GM19035 (cell line): ENCODE data around the gene EYS.

ENCODE experiments used
- ATAC-seq: cut with Tn5 transposase; IDR thresholded peaks from one replicate; pipeline ENCODE4 v1.9.1; 2021; ENCODE audit not compliant: unreplicated experiment

Gene EYS

DNA sequence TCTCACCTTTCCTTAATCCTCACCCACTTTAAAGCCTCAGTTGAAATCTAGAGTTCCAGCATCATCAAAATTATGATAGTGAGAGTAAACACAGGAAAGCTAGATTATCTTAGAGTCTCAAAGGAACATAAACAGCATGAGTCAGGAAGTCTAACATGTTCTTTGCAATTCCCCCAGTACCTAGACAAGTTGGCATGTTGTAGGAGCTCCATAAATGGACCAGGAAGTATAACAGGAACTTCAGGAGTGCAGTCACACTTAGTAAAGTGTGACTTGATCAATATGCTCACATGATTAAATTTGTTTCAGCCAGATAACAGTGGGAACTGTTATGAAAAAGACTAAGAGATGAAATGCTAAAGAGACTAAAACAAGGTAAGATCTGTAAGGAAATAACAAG lies 834.4 kb downstream of the EYS start:
- no peak for ATAC-seq

DNA sequence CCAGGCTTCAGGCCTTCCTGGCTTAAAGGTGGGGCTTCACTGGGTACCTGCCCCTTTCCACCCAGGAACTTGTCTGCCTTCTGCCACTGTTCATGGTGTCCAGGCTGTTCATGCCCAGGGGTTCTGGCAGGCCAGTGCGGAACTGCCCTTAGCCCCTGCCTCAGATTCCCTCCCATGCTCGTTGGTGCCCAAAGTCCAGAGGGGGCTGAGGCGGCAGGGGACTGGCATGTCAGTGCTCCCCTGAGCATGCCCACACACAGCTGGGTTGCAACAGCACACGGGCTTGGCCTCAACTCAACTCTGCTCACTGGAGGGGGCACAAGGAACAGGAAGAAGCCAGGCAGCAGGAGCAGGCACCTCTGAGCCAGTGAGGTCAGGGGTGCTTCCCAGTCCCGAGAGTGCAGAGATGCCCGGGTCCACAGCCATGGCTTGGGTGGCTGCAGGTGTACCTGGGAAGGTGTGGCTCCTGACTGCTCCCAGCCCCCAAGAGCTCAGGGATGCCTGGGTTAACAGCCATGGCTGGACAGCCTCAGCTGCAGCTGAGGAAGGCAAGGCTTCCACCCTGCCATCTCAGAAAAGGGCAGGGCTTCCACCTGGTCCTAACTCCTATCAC lies 845.9 kb downstream of the EYS start:
- no peak for ATAC-seq

DNA sequence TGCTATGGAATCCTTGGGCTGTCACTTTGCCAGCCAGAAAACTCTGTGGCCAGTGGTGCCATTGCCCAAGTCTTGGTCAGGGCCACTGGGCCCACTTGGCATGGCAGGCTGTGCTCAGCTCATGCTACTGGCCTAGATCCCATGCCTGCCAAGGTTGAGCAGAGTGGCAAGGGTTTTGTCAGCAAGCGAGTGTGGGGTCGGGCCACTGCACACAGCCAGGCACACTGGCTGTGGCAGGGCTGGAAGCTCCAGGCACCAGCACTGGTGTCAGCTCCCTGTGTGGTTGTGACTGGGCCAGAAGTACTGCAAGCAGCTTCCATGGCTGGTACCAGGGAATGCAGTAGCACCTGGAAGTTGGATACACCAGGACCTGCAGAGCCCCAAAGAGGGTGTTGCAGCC lies 846.8 kb downstream of the EYS start:
- no peak for ATAC-seq

DNA sequence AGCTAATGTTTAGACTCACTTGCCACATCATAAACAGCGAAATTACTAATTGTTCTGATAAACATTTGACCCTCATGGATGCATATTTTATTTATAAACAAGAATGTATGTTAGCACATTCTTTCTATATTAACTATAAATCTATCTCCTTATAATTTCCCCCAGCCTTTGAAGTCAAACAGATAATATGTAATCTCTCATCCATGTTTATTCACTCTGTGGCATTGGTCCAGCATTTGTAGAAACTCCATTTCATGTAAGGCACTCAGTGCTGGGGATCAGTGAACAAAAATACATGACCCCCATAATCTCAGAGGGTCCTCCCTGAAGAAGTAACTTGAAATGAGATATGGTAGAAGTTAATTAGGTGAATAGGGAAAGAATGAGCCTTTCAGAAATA lies 856.9 kb downstream of the EYS start:
- no peak for ATAC-seq

DNA sequence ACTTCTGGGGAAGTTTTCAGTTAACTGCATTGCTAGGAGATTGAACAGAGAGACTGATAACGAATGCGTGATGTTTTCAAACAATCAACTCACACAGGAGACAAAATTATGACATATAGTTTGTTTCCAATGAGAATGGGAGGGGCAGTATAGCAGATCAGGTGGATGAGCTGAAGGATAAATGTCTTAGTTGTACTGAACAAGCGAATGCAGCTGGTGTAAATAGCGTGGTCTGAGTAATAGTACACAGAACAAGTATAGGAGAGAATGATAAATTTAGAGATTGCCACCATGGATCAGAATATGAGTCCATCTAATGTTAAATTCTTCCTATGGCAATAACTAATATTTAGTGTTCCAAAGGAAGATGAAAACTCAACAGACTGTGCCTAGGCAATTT lies 858.6 kb downstream of the EYS start:
- no peak for ATAC-seq

DNA sequence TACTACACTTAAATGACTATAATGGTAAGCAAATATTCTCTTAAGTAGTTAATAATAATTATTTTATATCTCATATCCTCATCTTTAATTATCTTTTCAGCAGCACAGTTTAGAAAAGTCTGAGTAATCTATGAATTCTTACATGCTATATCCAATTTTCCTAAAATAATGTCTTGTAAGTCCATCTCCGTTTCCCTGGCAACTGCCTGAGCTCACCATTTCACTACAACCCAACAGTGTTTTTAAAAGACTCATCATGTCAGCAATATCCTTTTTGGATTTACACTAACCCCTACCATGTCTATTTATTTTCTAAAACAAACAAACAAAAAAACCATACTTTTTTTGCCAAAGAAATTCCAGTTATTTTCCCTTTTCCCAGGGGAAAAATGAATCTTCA lies 859.6 kb downstream of the EYS start:
- ATAC-seq = no peak

DNA sequence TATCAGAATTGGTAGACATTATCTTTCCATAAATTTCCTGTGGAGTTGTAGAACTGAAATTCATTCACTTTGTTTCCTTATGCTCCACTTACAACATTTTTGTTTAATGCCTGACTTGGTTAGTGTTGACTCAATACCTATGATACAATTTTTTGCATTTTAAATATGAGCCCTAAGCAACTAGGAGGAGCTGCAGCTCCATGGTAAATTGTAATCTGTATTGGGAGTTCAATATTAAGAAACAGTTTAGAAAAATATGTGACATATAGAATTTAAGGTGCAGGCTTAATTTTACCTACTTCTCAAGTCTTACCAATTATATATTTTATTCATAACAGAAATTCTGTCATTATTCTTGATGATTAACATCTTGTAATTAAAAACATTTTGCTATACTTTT lies 868.3 kb downstream of the EYS start:
- no peak for ATAC-seq

DNA sequence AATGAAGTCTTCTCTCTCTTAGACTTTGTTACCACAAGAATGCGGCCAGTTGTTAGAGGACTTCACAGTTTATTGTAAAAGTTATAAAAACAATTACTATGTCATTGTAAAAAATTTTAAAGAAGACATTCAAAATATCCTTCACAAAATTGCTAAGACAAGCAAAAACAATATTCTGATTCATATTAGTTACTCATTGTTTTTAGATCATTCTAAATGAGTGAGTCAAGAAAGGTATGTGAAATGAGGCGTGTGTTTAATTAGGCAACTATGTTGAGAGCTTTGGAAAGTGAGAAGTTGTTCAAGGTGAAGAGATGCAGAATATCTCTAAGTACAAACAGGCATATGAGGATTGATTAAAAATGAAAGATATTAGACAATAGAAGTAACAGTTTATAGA lies 875.3 kb downstream of the EYS start:
- ATAC-seq = no peak

DNA sequence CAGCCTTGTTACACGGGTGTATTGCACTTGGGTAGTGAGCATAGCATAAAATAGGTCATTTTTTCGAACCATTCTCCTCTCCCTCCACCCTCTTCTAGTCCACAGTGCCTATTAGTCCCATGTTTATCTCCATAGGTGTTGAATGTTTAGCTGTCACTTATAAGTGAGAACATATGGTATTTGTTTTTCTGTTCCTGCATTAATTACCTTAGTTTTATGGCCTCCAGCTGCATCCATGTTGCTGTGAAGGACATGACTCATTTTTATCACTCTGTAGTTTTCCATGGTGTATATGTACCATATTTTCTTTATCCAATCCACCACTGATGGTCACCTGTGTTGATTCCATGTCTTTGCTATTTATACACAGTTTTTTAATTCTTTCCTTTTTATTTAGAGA lies 889.5 kb downstream of the EYS start:
- ATAC-seq = no peak

DNA sequence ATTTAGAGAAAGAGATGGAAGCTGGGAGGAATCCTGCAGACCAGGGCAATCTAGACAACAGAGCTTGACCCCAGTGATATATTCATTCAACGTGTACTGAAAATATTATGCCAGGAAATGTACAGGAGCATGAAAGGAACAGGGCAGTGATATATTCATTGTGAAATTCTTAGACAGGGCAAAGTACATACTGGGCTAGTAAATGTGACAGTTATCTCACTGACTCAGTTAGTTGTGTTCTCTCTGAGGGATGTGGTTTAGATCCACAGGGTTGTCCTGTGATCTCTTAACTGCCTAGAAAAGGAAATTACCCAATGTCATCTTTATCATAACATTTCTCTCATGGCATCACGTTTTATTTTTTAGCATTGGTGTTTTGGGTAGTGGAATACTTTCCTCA lies 891.3 kb downstream of the EYS start:
- no peak for ATAC-seq

DNA sequence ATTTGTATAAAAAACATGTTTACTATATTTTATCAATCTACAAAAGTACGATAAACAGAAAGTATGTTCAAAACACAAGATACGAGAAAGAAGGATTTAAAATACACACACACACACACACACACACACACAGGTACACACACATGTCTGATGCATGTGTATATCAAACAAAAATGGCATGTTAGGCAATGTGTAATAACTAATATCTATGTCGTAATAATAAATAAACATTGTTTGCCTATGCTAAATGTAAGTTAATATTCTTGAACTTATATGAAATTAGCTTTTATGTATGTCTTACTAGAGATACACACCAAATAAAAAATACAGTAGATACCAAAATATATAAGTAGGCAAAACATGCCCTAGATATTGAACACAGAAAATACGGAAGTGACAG lies 894.9 kb downstream of the EYS start:
- no peak for ATAC-seq

DNA sequence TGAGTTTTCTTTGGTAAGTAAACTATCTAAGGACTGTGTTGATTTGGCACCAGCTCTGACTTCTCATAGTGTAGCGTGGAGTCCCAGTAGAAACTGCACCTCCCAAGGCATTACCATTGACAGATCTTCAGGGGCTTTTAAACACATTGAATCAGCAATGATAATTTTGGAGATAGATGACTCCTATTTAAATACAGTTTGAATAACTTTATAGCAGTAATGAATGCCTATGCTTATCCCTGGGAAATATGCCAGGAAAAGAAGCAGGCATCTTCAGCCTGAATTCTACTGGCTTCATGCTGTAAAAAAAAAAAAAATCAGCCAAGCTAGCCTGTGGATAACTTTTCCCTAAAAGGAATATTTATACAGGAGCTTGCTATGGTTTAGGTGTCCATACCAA lies 895.9 kb downstream of the EYS start:
- ATAC-seq = no peak

DNA sequence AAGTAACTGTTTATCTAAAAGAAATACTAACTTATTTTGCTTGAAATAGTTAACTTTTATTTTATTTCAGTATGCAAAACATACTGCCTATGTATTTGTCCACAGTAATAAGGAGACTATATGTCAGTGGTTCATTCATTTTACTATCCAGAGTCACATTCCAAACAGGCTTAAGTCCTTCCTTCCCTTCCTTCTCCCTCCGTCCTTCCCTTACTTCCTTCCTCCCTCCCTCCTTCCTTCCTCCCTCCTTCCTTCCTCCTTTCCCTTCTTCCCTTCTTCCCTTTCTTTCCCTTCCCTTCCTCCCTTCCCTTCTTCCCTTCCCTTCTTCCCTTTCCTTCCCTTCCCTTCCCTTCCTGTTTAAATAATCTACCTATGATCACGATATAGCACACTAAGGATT lies 899.2 kb downstream of the EYS start:
- no peak for ATAC-seq

DNA sequence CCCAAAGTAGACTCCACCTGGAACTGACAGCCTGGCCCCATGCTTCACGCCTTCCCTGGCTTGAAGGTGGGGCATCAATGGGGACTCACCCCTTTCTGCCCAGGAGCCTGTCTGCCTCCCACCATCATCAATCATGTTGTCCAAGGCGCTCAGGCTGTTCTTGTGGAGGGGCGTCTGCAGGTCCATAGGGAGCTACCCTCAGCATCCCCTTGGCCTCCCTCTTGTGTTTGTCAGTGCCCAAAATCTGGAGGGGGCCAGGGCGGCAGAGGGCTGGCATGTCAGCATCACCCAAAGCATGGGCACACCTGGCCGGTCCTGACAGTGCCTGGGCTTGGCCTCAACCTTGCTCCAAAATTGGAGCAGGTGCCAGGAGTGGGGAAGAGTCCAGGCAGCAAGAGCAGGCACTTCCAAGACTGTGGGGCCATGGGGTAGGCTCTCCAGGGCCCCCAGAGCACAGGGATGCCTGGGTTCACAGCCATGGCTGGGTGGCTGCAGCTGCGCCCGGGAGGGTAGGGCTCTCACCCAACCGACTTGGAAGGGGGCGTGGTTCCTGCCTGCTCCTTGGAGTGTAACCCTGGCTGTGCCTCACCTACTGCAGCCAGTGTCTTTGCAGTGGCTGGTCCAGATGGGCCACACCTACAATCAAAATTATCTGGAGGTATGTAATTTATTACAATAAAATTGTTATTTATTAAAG lies 903.4 kb downstream of the EYS start:
- no peak for ATAC-seq

DNA sequence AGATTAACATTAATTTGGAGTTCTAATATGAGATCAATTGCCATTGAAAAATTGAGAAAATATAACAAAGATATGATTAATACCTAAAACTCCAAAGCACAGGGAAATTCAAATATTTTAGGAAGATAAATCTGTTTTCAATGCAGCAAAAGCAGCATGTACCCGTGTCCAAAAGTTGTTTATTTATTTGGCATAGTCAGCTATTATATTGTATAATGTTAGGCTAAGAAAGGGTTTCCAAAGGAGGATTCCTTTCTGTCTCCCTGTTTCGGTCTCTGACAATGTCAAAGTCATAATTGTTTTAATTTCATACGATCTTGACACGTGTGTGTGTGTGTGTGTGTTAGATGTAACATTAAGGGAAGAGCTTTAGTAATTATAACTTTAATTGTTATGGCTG lies 914.5 kb downstream of the EYS start:
- ATAC-seq = no peak

DNA sequence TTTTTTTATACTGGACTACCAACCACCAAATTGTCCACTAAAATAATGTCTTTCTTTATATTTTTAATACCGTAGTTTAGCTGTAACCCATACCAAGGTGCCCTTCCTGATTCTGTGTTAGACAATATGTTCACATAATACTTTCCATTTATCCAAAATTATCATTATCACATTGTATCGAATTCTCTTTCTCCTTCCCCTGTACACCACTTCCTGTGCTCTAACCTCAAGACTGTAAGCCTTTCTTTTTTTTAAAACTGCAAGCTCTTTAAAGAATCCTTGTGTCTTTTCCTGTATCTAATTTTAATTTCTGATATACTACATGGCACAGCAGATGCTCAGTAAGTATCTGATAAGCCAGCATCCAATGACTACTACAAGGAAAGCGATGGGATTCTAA lies 917.5 kb downstream of the EYS start:
- ATAC-seq = no peak

DNA sequence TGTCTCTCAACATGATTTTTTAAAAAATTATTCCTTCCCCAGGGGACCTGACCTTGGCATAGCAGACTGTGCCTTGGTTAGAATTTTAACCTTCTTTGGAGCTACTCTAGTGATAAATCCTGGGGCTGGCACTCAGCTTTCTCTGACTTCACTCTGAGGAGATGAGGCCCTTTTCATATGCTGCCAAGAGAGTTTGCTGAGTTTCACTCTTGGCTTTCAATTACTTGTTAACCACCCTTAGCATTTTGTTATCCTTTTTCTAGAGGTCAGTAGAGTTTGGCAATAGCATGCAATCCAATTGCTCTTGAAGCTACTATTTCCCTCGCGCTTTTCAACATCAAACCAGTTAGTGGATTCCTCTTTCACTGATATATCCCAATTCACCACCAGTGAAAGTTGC lies 920.3 kb downstream of the EYS start:
- ATAC-seq = no peak

DNA sequence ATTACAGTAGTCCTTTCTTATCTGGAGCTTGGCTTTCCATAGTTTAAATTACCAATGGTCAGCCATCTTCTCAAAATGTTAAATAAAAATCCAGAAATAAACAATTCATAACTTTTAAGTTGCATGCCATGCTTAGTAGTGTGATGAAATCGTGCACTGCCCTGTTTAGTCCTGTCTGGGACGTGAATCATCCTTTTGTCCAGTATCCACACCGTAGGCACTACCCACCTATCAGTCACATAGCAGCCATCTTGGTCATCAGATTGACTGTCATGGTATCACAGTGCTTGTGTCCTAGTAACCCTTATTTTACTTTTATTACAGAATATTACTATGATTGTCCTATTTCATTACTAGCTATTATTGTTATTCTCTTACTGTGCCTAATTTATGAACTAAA lies 924.1 kb downstream of the EYS start:
- no peak for ATAC-seq

DNA sequence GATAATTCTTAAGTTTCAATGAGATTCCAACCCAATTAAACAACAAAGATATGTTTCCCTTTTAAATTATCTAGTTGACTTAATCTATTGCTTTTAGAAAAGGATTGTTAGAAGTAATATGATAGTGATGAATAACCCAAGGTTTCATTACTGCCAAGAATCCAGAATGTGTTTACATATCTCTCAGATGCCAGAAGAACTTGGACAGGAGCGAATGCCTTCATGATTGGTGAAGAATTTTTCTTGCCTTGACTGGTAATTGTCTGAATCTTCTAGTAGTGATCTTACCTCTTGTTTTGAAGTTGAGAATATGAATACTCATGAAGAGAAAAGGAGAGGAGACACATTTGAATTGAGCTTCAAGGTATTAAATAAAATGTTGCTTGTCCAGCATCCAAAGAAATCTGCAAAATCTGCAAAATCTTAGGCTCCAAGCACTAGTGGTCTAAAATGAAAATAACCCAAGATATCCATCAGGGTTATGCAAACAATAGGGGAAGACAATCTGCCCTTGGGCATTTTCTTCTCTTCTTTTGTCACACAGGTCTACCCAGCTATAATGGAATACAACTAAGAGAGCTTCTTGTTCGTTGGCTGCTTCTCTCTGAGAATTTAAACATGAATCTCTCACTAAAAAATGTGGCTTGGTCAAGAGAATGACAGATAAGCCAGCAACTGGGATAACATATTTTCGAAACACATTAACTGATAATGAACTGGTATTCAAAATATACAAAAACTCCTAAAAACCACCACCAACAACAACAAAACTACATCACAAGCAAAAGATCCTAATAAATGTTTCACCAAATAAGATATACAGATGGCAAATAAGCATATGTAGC lies 928.9 kb downstream of the EYS start:
- no peak for ATAC-seq

DNA sequence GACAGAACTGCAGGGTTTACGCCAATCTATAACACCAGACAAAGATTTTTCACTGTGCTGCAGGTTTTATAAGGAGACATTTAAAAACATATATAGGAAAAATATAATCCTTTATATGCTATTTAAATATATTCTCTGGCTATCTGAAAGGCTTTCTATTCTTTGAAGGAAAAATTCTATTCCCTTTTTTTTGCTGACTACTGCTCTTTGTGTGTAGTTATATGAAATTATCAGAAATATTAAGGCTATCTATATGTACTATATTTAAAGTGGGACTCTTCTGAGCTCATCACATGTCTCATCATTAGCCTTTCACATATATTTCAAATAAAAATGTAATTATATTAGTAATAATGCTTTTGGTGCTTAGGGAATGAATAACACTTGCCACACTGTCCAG lies 930.7 kb downstream of the EYS start:
- no peak for ATAC-seq

DNA sequence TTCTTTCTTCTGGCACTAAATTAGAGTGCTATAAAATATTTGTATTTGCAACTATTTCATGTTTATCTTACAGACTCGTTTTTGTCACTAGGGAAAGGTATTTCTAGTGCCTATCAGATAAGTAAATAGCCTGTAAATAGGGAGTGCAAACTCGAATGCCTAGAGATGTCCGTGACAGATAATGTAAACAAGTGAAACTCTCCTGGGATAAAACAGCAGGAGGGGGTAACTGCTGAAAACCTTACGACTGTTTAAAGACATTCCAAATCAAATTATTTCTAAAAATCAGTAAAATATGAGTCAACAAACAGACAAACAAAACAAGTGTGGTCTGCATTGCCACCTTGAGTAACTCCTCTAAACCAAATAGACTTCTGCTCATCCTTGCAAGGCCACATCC lies 932.1 kb downstream of the EYS start:
- no peak for ATAC-seq

DNA sequence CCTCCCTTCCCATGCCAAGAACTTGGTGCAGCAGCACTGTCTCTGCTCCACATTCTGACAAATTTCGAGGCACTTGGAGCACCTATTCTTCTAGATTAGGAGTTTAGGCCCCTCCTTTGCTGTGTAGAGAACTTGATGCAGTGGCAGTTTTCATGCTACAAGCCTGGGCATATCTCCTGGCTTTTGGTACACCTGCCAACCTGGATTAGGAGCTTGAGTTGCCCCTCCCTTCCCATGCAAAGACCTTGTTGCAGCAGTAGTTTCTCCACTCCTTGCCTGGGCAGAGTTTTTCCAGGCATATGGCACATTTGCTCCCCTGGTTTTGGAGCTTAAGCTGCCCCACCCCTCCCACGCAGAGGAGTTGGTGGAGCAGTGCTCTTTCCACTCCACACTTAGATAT lies 956.1 kb downstream of the EYS start:
- ATAC-seq = no peak
